ENCODE data around the gene GPANK1. TPM values are rescaled to one million over a fixed set of nuclear protein-coding genes. Genes with fewer than 3 reads are reported as not detected.

The GPANK1 gene
- total RNA-seq, 1 donor from 2014 or later = 19.2 TPM

- intact Hi-C loops (cut with micrococcal nuclease) = no loop called here
- Histone ChIP-seq H3K27me3 (ENCODE audit: low read depth) (no peaks in the 10 kb centered on the region), H3K4me1 (peaks cover 13% of the 10 kb centered on the region), H3K9me3 (replicated peaks) (no peaks in the 10 kb centered on the region), H3K36me3 (peaks cover 26% of the 10 kb centered on the region), H3K4me3 (no peak overlapping the region), H3K27ac (replicated peaks) (no peak overlapping the region)
- TF ChIP-seq CTCF (IDR thresholded peaks at IDR 0.05; ENCODE audit: borderline replicate concordance) = no peak
- DNase-seq = no peak
Measured at GRCh38 chr6:31676322-31676903, 11.6 kb upstream of the GPANK1 start.

- no peaks in the 10 kb centered on the region for H3K27me3 ChIP-seq (ENCODE audit: low read depth)
- TF ChIP-seq CTCF (IDR thresholded peaks at IDR 0.05; ENCODE audit: borderline replicate concordance) = no peak
- H3K27ac ChIP-seq (replicated peaks) = no peak within 1 kb of the TSS
- H3K36me3 ChIP-seq = peaks cover 67% of the 10 kb centered on the region
- no peak for DNase-seq
- H3K4me3 ChIP-seq = no peak within 1 kb of the TSS
- peaks cover 35% of the 10 kb centered on the region for H3K4me1 ChIP-seq
- no peaks in the 10 kb centered on the region for H3K9me3 ChIP-seq (replicated peaks)
- intact Hi-C loops (cut with micrococcal nuclease) = no loop called here
Measured at GRCh38 chr6:31669676-31670075, 4.9 kb upstream of the GPANK1 start, which contains the start of gene LY6G5B. TSS of gene LY6G5B (plus strand) at chr6:31669976. CDS start at chr6:31670951, 975 bp downstream.

- no peak for TF ChIP-seq CTCF (IDR thresholded peaks at IDR 0.05; ENCODE audit: borderline replicate concordance)
- no peak for DNase-seq
- intact Hi-C loops (cut with micrococcal nuclease) = no loop called here
- H3K9me3 ChIP-seq (replicated peaks) = no peaks in the 10 kb centered on the region
- no peaks in the 10 kb centered on the region for H3K27me3 ChIP-seq (ENCODE audit: low read depth)
- H3K36me3 ChIP-seq = peaks cover 61% of the 10 kb centered on the region
- H3K4me1 ChIP-seq = peaks cover 66% of the 10 kb centered on the region
- H3K4me3 ChIP-seq = peak overlapping the region; percentile 78
- peak overlapping the region; percentile 96 for H3K27ac ChIP-seq (replicated peaks)
Measured at GRCh38 chr6:31666337-31666965, 1.7 kb upstream of the GPANK1 start.

GRCh38 chr6:31665501-31666336 lies 922 bp upstream of the GPANK1 start, which contains the start of gene CSNK2B:
TSS of gene CSNK2B (plus strand) at chr6:31666080. CDS start at chr6:31666832, 752 bp downstream.
- peak within 1 kb of the TSS; percentile 78 for H3K4me3 ChIP-seq
- peak within 1 kb of the TSS; percentile 96 for H3K27ac ChIP-seq (replicated peaks)
- intact Hi-C loops (cut with micrococcal nuclease) = no loop called here
- H3K36me3 ChIP-seq = peaks cover 55% of the 10 kb centered on the region
- DNase-seq = peak; percentile 99
- H3K9me3 ChIP-seq (replicated peaks) = no peaks in the 10 kb centered on the region
- no peak for TF ChIP-seq CTCF (IDR thresholded peaks at IDR 0.05; ENCODE audit: borderline replicate concordance)
- H3K27me3 ChIP-seq (ENCODE audit: low read depth) = no peaks in the 10 kb centered on the region
- H3K4me1 ChIP-seq = peaks cover 73% of the 10 kb centered on the region

- H3K36me3 ChIP-seq = peaks cover 39% of the 10 kb centered on the region
- no peaks in the 10 kb centered on the region for H3K27me3 ChIP-seq (ENCODE audit: low read depth)
- H3K27ac ChIP-seq (replicated peaks) = peak overlapping the region; percentile 96
- no peaks in the 10 kb centered on the region for H3K9me3 ChIP-seq (replicated peaks)
- intact Hi-C loops (cut with micrococcal nuclease) = no loop called here
- peak overlapping the region; percentile 78 for H3K4me3 ChIP-seq
- TF ChIP-seq CTCF (IDR thresholded peaks at IDR 0.05; ENCODE audit: borderline replicate concordance) = no peak
- no peak for DNase-seq
- peaks cover 89% of the 10 kb centered on the region for H3K4me1 ChIP-seq
Measured at GRCh38 chr6:31663961-31664789, 622 bp downstream of the GPANK1 start.
